GM12801 (cell line): ENCODE measurements around the gene TAC4.

Source experiments
- CTCF ChIP-seq: IDR thresholded peaks from one replicate; pipeline ENCODE4 v1.5.1; 2011; ENCODE audit warnings: control low read depth; ENCODE audit not compliant: insufficient read length; ENCODE audit errors: extremely low read depth

TAC4 gene

DNA sequence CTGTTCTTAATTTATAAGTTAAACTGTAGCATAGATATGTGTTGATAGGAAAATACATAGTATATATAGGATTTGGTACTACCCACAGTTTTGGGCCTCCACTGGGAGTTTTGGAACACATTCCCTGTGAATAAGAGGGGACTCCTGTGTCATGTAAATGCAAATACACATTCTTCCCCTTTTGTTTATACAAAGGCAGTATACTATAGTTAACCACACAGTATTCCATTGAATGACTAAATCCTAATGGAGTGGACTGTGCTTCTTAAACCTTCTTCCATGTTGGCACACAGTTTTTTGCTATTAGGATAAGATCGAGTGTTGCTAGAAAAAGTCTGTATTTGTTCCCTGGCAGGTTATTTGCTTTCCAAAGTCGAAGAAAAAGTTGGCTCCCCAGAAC, 22.2 kb downstream of the TAC4 start:
- no peak for TF ChIP-seq CTCF

DNA sequence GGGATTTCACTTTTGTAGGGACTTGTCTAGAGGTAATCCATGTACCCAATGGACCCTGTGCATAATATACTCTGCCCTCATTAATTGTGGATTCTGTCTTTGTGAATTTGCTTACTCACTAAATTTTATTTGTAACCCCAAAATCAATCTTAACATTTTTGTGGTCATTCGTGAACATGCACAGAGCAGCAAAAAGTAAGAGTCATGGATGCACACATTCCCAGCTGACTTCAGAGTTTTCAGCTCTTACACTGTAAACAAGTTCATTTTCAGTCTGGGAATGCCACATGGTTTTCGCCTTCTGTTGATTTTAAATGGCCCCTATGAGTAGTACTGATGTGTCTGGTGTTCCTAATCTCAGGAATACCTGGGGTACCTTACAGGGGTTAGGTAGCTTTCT, 24.3 kb downstream of the TAC4 start:
- no peak for TF ChIP-seq CTCF

DNA sequence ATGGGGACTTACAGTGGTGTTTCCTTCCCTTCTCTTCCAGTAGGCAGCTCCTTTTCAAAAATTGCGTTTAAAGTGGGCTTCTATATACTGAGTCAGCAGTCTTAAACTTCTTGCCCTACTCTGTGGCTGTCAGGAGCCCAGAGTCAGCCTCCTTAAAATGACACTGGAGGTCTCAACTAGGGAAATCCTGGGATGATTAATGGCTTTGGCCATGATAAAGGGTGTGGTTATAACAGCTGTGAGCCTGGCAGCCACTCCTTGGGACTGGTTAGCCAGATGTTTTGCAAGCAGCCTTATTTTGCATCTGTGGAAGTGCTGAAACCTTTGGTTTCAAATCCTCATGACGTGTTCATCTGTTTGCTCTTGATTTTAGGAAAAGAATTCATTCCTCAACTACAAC, 25.0 kb downstream of the TAC4 start:
- no peak for TF ChIP-seq CTCF

- no peak for TF ChIP-seq CTCF
Measured at GRCh38 chr17:49821916-49822315, 26.0 kb downstream of the TAC4 start.

GRCh38 chr17:49821466-49821865, 26.4 kb downstream of the TAC4 start:
- no peak for TF ChIP-seq CTCF

GRCh38 chr17:49820773-49821172, 27.1 kb downstream of the TAC4 start:
- no peak for TF ChIP-seq CTCF

DNA sequence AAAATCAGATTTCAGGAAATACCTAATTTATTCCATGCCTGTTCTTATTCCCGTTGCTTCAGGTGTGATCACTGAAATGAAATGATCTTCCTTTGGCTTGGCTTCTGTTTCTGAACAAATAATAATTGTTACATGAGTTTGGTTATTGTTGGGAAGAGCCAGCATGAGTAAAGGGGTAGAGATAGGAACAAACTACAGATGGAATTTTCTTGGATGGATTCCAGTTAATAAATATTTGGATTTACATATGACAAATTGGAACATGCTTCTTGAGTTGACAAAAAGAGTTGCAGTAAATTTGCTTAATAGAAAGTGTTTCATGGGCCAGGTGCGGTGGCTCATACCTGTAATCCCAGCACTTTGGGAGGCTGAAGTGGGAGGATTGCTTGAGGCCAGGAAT, 28.2 kb downstream of the TAC4 start:
- no peak for TF ChIP-seq CTCF

DNA sequence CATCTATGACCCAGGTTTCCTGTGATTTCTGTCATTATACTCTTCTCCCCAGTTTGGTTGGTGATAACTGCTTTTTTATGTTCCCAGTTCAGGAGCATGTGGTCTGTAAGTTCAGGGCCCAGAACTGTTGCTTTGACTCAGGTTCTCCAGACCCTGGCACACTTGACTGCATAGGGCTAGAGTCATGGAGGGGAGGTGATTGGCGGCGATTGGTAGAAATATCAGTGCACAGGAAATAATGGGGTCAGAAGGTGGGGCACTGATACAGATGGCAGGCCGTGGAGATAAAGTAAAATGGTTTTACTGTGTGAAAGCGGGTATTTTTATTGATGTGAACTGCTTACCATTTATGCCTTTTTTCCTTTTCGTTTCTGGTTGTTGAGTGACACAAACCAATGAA, 28.7 kb downstream of the TAC4 start:
- no peak for TF ChIP-seq CTCF
